Spleen (tissue), 11 donors: ENCODE results near the gene SMAD1. TPM values are rescaled to one million over a fixed set of nuclear protein-coding genes. Genes with fewer than 3 reads are reported as not detected.

Experiments used
- DNase-seq: peaks from one replicate; pipeline ENCODE4 v3.0.0-alpha.2; 2020
- H3K27ac ChIP-seq, 8 donors: fragments of 200-600 bp; sonication (generic) in 7 of 8; 1 replicate in 4 of 8; 2 replicates in 4 of 8; pipeline versions ENCODE4 v1.5.0 to v1.8.0; 2016 to 2021; ENCODE audit warnings: inconsistent platforms in 4 of 8, mild to moderate bottlenecking in 4 of 8, moderate library complexity in 1 of 8
- H3K27me3 ChIP-seq, 7 donors: fragments of 200-600 bp; sonication (generic) in 6 of 7; replicated peaks in 1 of 7; 1 replicate in 4 of 7; 2 replicates in 3 of 7; pipeline versions ENCODE4 v1.5.0 to v1.8.0; 2016 to 2021; ENCODE audit warnings: inconsistent platforms in 3 of 7, mild to moderate bottlenecking in 1 of 7
- H3K36me3 ChIP-seq, 6 donors: fragments of 200-600 bp; sonication (generic) in 5 of 6; 1 replicate in 4 of 6; 2 replicates in 2 of 6; pipeline versions ENCODE4 v1.5.0 to v1.8.0; 2016 to 2021; ENCODE audit warnings: inconsistent platforms in 2 of 6
- H3K4me1 ChIP-seq, 6 donors: fragments of 200-600 bp; sonication (generic) in 5 of 6; 1 replicate in 3 of 6; 2 replicates in 3 of 6; pipeline versions ENCODE4 v1.5.0 to v1.8.0; 2016 to 2021; ENCODE audit warnings: inconsistent platforms in 3 of 6
- H3K4me3 ChIP-seq, 8 donors: fragments of 200-600 bp; sonication (generic) in 7 of 8; 1 replicate in 4 of 8; 2 replicates in 4 of 8; pipeline versions ENCODE4 v1.5.0 to v1.8.0; 2016 to 2021; ENCODE audit warnings: inconsistent platforms in 4 of 8, mild to moderate bottlenecking in 4 of 8, moderate library complexity in 2 of 8
- H3K9me3 ChIP-seq, 8 donors: fragments of 200-600 bp; sonication (generic) in 7 of 8; 1 replicate in 4 of 8; 2 replicates in 4 of 8; pipeline versions ENCODE4 v1.5.0 to v1.8.0; 2016 to 2021; ENCODE audit warnings: inconsistent platforms in 4 of 8
- CTCF ChIP-seq, 11 experiments: fragments of 200-600 bp in 7 of 11; fragments of 450-650 bp in 4 of 11; sonication (generic) in 4 of 11; IDR thresholded peaks in 8 of 11; conservative IDR thresholded peaks in 3 of 11; 1 replicate in 7 of 11; 2 replicates in 4 of 11; pipeline versions ENCODE4 v1.4.0 to v1.8.0; 2016 to 2021; ENCODE audit warnings: antibody characterized with exemption in 11 of 11, inconsistent platforms in 4 of 11, mild to moderate bottlenecking in 1 of 11
- POLR2A ChIP-seq, 3 donors: fragments of 450-650 bp; IDR thresholded peaks; one replicate each; pipeline ENCODE4 v1.5.1; 2017; ENCODE audit warnings: antibody characterized with exemption in 3 of 3, mild to moderate bottlenecking in 1 of 3
- POLR2AphosphoS5 ChIP-seq, 3 donors: sonication (generic); formaldehyde crosslinking; IDR thresholded peaks; one replicate each; pipeline ENCODE4 v1.5.1; 2017; ENCODE audit warnings: antibody characterized with exemption in 3 of 3
- WGBS, 5 donors: extraction: QIAGEN DNeasy Blood & Tissue Kit in 3 of 5; methylation state at CpG; one replicate each; pipeline versions ENCODE4 v1.1.5 to v1.1.7; 2013 to 2018; 5-methylcytosine and 5-hydroxymethylcytosine counted together
- intact Hi-C: fragments of 100-400 bp; cut with DNase I; formaldehyde crosslinking; loops from one replicate; pipeline ENCODE4 v1.15.0; 2023; ENCODE audit warnings: low total_unique reads
- polyA plus RNA-seq, 3 donors: library from polyadenylated mRNA; stranded (reverse); fragments of 200-250 nt; gene quantifications; one replicate each; pipeline ENCODE4 v1.2.1, GENCODE V29; 2013
- total RNA-seq, 7 donors: library from RNA; depleted of rRNA in 3 of 7; stranded (reverse); fragments of >200 nt in 3 of 7; fragmentation: NEBNext Ultra II Directional in 4 of 7; extraction: Animal tissue kit (Norgen Biotek cat#: 25700) in 4 of 7; gene quantifications; one replicate each; pipeline versions ENCODE4 v1.1.0 to v1.2.1, GENCODE V29; 2016 to 2021
- donor health status: healthy with polysubstance abuse.
- donor health status: DM: no; HTN: no; CAD: no; lungs with moderate emphysema.
- donor health status: DM: no; HTN: no; CAD: no.
- donor health status: Bipolar disorder and iron deficiency.
- donor health status: healthy.
- donor health status: DM: no; HTN: no; CAD: no.
- donor health status: DM: yes; HTN: yes; CAD: no.

SMAD1 gene
- total and polyA plus RNA-seq, 10 donors: 2.8 to 48.2 (median 28.7) TPM

- 47 to 60% (median 54%) methylated on average over 4 of the region's 4 CpGs for WGBS, 5 donors
- H3K4me1 ChIP-seq: peaks cover 0 to 45% (median 9%) of the 10 kb centered on the region in 6 donors
- no peaks in the 10 kb centered on the region for H3K36me3 ChIP-seq
- no peak for TF ChIP-seq CTCF (IDR thresholded peaks at IDR 0.05 in 8 of 11, conservative IDR thresholded peaks at IDR 0.05 in 3 of 11)
- no peak for TF ChIP-seq POLR2AphosphoS5 (IDR thresholded peaks at IDR 0.05)
- TF ChIP-seq POLR2A (IDR thresholded peaks at IDR 0.05): no peak
- no peak for DNase-seq
- no peaks in the 10 kb centered on the region for H3K9me3 ChIP-seq
- intact Hi-C loops: no loop called here
- H3K27me3 ChIP-seq: peaks cover 0 to 11% (median 0%) of the 10 kb centered on the region in 7 donors
- H3K4me3 ChIP-seq: no peak overlapping the region
- no peak overlapping the region for H3K27ac ChIP-seq
Observed at GRCh38 chr4:145494666-145495270, 13.1 kb downstream of the SMAD1 start.

GRCh38 chr4:145496292-145496691, 14.6 kb downstream of the SMAD1 start:
- TF ChIP-seq POLR2A (IDR thresholded peaks at IDR 0.05): no peak
- no peak for TF ChIP-seq POLR2AphosphoS5 (IDR thresholded peaks at IDR 0.05)
- TF ChIP-seq CTCF (IDR thresholded peaks at IDR 0.05 in 8 of 11, conservative IDR thresholded peaks at IDR 0.05 in 3 of 11): no peak
- Histone ChIP-seq H3K27ac (no peak overlapping the region), H3K36me3 (no peaks in the 10 kb centered on the region), H3K27me3 (peaks cover 0 to 5% (median 0%) of the 10 kb centered on the region in 7 donors), H3K9me3 (no peaks in the 10 kb centered on the region), H3K4me1 (peaks cover 0 to 42% (median 11%) of the 10 kb centered on the region in 6 donors), H3K4me3 (no peak overlapping the region)
- 84 to 89% (median 87%) methylated on average over 5 of the region's 5 CpGs for WGBS, 5 donors
- no peak for DNase-seq
- intact Hi-C loops: no loop called here

GRCh38 chr4:145497199-145498149, 15.8 kb downstream of the SMAD1 start:
- 86 to 93% (median 88%) methylated on average over 9 of the region's 9 CpGs for WGBS, 5 donors
- peaks cover 0 to 43% (median 12%) of the 10 kb centered on the region in 6 donors for H3K4me1 ChIP-seq
- TF ChIP-seq POLR2A (IDR thresholded peaks at IDR 0.05): no peak
- TF ChIP-seq POLR2AphosphoS5 (IDR thresholded peaks at IDR 0.05): no peak
- no peak overlapping the region for H3K4me3 ChIP-seq
- H3K9me3 ChIP-seq: no peaks in the 10 kb centered on the region
- intact Hi-C loops: no loop called here
- no peaks in the 10 kb centered on the region for H3K36me3 ChIP-seq
- no peak for DNase-seq
- peaks cover 0 to 5% (median 0%) of the 10 kb centered on the region in 7 donors for H3K27me3 ChIP-seq
- H3K27ac ChIP-seq: no peak overlapping the region

GRCh38 chr4:145498430-145498829, 16.8 kb downstream of the SMAD1 start:
- H3K9me3 ChIP-seq: no peaks in the 10 kb centered on the region
- intact Hi-C loops: no loop called here
- no peak overlapping the region for H3K27ac ChIP-seq
- no peak overlapping the region for H3K4me3 ChIP-seq
- no peak for TF ChIP-seq POLR2A (IDR thresholded peaks at IDR 0.05)
- DNase-seq: no peak
- H3K36me3 ChIP-seq: no peaks in the 10 kb centered on the region
- H3K27me3 ChIP-seq: peaks cover 0 to 5% (median 0%) of the 10 kb centered on the region in 7 donors
- peaks cover 3 to 43% (median 16%) of the 10 kb centered on the region in 6 donors for H3K4me1 ChIP-seq
